Breast epithelium (tissue), 3 donors: ENCODE results near the gene CORO2B.

Source experiments
- CTCF ChIP-seq, 3 donors: fragments of 450-650 bp; IDR thresholded peaks; one replicate each; pipeline ENCODE4 v1.5.1; 2016 to 2017; ENCODE audit warnings: antibody characterized with exemption in 3 of 3, mild to moderate bottlenecking in 3 of 3, moderate library complexity in 3 of 3
- POLR2A ChIP-seq: fragments of 450-650 bp; IDR thresholded peaks from one replicate; pipeline ENCODE4 v1.6.1; 2016; ENCODE audit warnings: antibody characterized with exemption, mild to moderate bottlenecking, moderate library complexity
- POLR2AphosphoS5 ChIP-seq, 3 donors: sonication (generic); formaldehyde crosslinking; IDR thresholded peaks; one replicate each; pipeline ENCODE4 v1.6.1; 2017; ENCODE audit warnings: antibody characterized with exemption in 3 of 3

- TF ChIP-seq CTCF (IDR thresholded peaks at IDR 0.05), result no peak
- no peak for TF ChIP-seq POLR2A
- TF ChIP-seq POLR2AphosphoS5 (IDR thresholded peaks at IDR 0.05), result no peak
Observed at GRCh38 chr15:68676011-68676605, 97.3 kb downstream of the CORO2B start.
